Measurements from ENCODE around the gene EEF1B2. TPM values are rescaled to one million over a fixed set of nuclear protein-coding genes. Genes with fewer than 3 reads are reported as not detected.

The EEF1B2 gene
- total and polyA plus RNA-seq, 2 of the 8 experiments (the other 6 are each of a cell fraction or from before 2014, with no cell fraction given) = 504 to 679 TPM

DNA sequence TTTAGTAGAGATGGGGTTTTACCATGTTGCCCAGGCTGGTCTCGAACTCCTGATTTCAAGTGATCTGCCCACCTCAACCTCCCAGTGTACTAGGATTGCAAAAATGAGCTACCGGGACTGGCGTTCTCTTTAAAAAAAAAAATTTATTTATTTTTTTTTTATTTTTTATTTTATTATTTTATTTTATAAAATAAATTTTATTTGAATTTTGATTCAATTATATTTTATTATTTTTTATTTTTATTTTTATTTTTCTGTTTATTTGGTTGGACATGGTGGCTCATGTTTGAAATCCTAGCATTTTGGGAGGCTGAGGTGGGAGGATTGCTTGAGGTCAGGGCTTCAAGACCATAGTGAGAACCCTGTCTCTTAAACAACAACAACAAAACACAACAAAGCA lies 32.5 kb downstream of the EEF1B2 start (continued):
- TF ChIP-seq ZNF274 (IDR thresholded peaks at IDR 0.05; ENCODE audit: borderline replicate concordance, extremely low read depth, low read length) = no peak
- TF ChIP-seq SP4 (IDR thresholded peaks at IDR 0.05; ENCODE audit: low read length) = no peak
- TF ChIP-seq CBX5 (IDR thresholded peaks at IDR 0.05; ENCODE audit: low read depth, low read length) = no peak
- no peak for TF ChIP-seq SIX5 (IDR thresholded peaks at IDR 0.05; ENCODE audit: low read depth, low read length)

All from H1 (cell line).